Measurements from ENCODE around the gene SMARCA4.

DNA sequence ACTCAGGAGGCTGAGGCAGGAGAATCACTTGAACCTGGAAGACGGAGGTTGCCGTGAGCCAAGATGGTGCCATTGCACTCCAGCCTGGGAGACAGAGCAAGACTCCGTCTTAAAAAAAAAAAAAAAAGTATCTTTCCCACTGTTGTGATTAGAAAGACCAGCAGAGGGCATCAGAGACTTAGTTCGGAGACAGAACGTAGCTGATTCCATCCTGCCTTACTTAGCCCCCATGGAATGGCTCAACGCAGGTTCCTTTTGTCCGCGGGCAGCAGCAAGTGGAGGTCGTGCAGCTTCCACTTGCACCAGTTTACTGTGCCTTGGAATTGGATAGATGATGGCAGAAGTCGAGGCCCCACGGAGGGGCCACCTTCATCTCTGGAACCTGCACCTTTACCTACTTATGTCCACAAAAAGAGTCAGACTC, 24.2 kb upstream of the SMARCA4 start:
- TF ChIP-seq POLR2A (IDR thresholded peaks at IDR 0.05): no peak
- TF ChIP-seq, protein P1, sequence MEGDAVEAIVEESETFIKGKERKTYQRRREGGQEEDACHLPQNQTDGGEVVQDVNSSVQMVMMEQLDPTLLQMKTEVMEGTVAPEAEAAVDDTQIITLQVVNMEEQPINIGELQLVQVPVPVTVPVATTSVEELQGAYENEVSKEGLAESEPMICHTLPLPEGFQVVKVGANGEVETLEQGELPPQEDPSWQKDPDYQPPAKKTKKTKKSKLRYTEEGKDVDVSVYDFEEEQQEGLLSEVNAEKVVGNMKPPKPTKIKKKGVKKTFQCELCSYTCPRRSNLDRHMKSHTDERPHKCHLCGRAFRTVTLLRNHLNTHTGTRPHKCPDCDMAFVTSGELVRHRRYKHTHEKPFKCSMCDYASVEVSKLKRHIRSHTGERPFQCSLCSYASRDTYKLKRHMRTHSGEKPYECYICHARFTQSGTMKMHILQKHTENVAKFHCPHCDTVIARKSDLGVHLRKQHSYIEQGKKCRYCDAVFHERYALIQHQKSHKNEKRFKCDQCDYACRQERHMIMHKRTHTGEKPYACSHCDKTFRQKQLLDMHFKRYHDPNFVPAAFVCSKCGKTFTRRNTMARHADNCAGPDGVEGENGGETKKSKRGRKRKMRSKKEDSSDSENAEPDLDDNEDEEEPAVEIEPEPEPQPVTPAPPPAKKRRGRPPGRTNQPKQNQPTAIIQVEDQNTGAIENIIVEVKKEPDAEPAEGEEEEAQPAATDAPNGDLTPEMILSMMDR (IDR thresholded peaks at IDR 0.05): peak; percentile 45 to 63 (median 58)
